Astrocyte (in vitro differentiated cells and primary cell): ENCODE measurements around the gene STAG2.
"Not testable (repeated sequence)": the region's sequence is repeated elsewhere in the genome, so short reads cannot be mapped to it uniquely, and the experiment has no call there.

Experiments used
- EZH2 ChIP-seq: IDR thresholded peaks from 2 replicates; pipeline ENCODE4 v1.6.1; 2012; ENCODE audit warnings: mild to moderate bottlenecking, low read length, inconsistent platforms; ENCODE audit not compliant: insufficient read depth
- TF ChIP-seq, protein P1 (sequence below): IDR thresholded peaks from 2 replicates; pipeline ENCODE4 v1.5.1; 2011; ENCODE audit warnings: low read depth, mild to moderate bottlenecking, inconsistent platforms, low read length, moderate library complexity; ENCODE audit not compliant: insufficient read depth

DNA sequence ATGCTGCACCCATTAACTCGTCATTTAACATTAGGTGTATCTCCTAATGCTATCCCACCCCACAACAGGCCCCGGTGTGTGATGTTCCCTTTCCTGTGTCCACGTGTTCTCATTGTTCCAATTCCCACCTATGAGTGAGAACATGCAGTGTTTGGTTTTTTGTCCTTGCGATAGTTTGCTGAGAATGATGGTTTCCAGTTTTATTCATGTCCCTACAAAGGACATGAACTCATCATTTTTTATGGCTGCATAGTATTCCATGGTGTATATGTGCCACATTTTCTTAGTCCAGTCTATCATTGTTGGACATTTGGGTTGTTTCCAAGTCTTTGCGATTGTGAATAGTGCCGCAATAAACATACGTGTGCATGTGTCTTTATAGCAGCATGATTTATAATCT lies 143.0 kb downstream of the STAG2 start:
- TF ChIP-seq, protein P1, sequence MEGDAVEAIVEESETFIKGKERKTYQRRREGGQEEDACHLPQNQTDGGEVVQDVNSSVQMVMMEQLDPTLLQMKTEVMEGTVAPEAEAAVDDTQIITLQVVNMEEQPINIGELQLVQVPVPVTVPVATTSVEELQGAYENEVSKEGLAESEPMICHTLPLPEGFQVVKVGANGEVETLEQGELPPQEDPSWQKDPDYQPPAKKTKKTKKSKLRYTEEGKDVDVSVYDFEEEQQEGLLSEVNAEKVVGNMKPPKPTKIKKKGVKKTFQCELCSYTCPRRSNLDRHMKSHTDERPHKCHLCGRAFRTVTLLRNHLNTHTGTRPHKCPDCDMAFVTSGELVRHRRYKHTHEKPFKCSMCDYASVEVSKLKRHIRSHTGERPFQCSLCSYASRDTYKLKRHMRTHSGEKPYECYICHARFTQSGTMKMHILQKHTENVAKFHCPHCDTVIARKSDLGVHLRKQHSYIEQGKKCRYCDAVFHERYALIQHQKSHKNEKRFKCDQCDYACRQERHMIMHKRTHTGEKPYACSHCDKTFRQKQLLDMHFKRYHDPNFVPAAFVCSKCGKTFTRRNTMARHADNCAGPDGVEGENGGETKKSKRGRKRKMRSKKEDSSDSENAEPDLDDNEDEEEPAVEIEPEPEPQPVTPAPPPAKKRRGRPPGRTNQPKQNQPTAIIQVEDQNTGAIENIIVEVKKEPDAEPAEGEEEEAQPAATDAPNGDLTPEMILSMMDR = not testable (repeated sequence)
- not testable (repeated sequence) for TF ChIP-seq EZH2
